Type B pancreatic cell (in vitro differentiated cells): ENCODE data around the gene ITLN2. TPM values are rescaled to one million over a fixed set of nuclear protein-coding genes. Genes with fewer than 3 reads are reported as not detected.
"Not testable (repeated sequence)": the region's sequence is repeated elsewhere in the genome, so short reads cannot be mapped to it uniquely, and the experiment has no call there.

Experiments used
- DNase-seq: peaks from one replicate; pipeline ENCODE4 v3.0.0; 2021; ENCODE audit warnings: mixed read lengths; ENCODE audit not compliant: unreplicated experiment; ENCODE audit errors: extremely low spot score
- H3K27ac Mint-ChIP-seq: 2 replicates; pipeline ENCODE4 v1.8.0; 2021; ENCODE audit warnings: mild to moderate bottlenecking, mixed read lengths
- H3K27me3 Mint-ChIP-seq: 2 replicates; pipeline ENCODE4 v1.8.0; 2021; ENCODE audit warnings: mixed read lengths
- H3K36me3 Mint-ChIP-seq: 2 replicates; pipeline ENCODE4 v1.8.0; 2021; ENCODE audit warnings: mixed read lengths
- H3K4me1 Mint-ChIP-seq: one replicate; pipeline ENCODE4 v1.8.0; 2021; ENCODE audit warnings: mixed read lengths; ENCODE audit not compliant: unreplicated experiment
- H3K4me3 Mint-ChIP-seq: 2 replicates; pipeline ENCODE4 v1.8.0; 2021; ENCODE audit warnings: mild to moderate bottlenecking, mixed read lengths
- H3K9me3 Mint-ChIP-seq: 2 replicates; pipeline ENCODE4 v1.8.0; 2021; ENCODE audit warnings: mixed read lengths
- total RNA-seq: library from RNA; stranded (reverse); gene quantifications from 2 replicates; pipeline ENCODE4 v1.2.1, GENCODE V29; 2021; ENCODE audit warnings: low replicate concordance
- TF ChIP-seq, protein P1 (sequence below): fragments of 200-600 bp; sonication (generic); conservative IDR thresholded peaks from 2 replicates; pipeline ENCODE4 v1.5.0; 2021; ENCODE audit warnings: antibody characterized with exemption, mild to moderate bottlenecking

Gene ITLN2
- total RNA-seq, 1 donor from 2014 or later = 0.99 TPM

DNA sequence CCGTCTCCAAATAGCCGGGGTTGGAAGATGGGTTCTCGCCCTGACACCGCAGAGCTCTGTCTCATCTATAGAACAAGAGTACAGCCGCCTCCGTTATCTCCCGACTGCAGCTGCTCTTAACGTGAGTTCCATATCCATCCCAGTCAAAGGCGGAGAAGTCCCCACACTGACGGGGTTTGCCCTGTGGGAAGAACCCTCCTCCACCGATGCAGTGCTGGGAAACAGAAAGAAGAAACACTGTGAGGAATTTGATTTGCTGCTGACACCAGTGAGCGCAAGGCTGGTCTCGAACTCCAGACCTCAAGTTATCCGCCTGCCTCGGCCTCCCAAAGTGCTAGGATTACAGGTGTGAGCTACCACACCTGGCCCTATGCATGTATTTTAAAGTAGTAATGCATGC, 9.5 kb downstream of the ITLN2 start:
- no peaks in the 10 kb centered on the region for H3K9me3 Mint-ChIP-seq
- no peak overlapping the region for H3K4me3 Mint-ChIP-seq
- H3K4me1 Mint-ChIP-seq = peaks cover 22% of the 10 kb centered on the region
- no peak for DNase-seq
- no peaks in the 10 kb centered on the region for H3K36me3 Mint-ChIP-seq
- no peak overlapping the region for H3K27ac Mint-ChIP-seq
- H3K27me3 Mint-ChIP-seq = peaks cover 4% of the 10 kb centered on the region
- TF ChIP-seq, protein P1, sequence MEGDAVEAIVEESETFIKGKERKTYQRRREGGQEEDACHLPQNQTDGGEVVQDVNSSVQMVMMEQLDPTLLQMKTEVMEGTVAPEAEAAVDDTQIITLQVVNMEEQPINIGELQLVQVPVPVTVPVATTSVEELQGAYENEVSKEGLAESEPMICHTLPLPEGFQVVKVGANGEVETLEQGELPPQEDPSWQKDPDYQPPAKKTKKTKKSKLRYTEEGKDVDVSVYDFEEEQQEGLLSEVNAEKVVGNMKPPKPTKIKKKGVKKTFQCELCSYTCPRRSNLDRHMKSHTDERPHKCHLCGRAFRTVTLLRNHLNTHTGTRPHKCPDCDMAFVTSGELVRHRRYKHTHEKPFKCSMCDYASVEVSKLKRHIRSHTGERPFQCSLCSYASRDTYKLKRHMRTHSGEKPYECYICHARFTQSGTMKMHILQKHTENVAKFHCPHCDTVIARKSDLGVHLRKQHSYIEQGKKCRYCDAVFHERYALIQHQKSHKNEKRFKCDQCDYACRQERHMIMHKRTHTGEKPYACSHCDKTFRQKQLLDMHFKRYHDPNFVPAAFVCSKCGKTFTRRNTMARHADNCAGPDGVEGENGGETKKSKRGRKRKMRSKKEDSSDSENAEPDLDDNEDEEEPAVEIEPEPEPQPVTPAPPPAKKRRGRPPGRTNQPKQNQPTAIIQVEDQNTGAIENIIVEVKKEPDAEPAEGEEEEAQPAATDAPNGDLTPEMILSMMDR = no peak

DNA sequence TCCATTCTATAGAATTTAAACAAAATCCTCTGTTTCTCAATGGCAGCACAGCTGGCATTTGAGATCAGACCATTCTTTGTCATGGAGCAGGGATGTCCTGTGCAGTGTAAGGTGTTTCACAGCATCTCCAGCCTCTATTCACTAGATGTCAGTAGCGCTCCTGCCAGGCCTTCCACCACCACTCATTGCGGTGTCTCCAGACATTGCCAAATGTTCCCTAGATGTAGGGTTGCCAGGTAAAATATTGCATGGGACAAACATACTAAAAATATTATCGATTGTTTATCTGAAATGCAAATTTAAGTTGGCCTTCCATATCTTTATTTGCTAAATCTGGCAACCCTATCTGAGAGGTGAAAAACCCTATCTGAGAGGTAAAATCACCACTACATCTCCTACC, 11.7 kb downstream of the ITLN2 start:
- peaks cover 11% of the 10 kb centered on the region for H3K27me3 Mint-ChIP-seq
- TF ChIP-seq, protein P1 = peak; percentile 28
- no peak for DNase-seq
- H3K27ac Mint-ChIP-seq = no peak overlapping the region
- no peaks in the 10 kb centered on the region for H3K36me3 Mint-ChIP-seq
- H3K9me3 Mint-ChIP-seq = no peaks in the 10 kb centered on the region
- H3K4me1 Mint-ChIP-seq = peaks cover 10% of the 10 kb centered on the region
- H3K4me3 Mint-ChIP-seq = no peak overlapping the region

DNA sequence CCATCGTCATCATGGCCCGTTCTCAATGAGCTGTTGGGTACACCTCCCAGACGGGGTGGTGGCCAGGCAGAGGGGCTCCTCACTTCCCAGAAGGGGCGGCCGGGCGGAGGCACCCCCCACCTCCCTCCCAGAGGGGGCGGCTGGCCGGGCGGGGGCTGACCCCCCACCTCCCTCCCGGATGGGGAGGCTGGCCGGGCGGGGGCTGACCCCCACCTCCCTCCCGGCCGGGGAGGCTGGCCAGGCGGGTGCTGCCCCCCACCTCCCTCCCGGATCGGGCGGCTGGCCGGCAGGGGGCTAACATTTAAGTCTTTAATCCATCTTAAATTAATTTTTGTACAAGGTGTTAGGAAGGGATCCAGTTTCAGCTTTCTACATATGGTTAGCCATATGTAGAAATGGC, 17.9 kb downstream of the ITLN2 start:
- peaks cover 23% of the 10 kb centered on the region for H3K27me3 Mint-ChIP-seq
- not testable (repeated sequence) for H3K4me3 Mint-ChIP-seq, H3K4me1 Mint-ChIP-seq, DNase-seq, H3K27ac Mint-ChIP-seq, H3K9me3 Mint-ChIP-seq, H3K36me3 Mint-ChIP-seq

DNA sequence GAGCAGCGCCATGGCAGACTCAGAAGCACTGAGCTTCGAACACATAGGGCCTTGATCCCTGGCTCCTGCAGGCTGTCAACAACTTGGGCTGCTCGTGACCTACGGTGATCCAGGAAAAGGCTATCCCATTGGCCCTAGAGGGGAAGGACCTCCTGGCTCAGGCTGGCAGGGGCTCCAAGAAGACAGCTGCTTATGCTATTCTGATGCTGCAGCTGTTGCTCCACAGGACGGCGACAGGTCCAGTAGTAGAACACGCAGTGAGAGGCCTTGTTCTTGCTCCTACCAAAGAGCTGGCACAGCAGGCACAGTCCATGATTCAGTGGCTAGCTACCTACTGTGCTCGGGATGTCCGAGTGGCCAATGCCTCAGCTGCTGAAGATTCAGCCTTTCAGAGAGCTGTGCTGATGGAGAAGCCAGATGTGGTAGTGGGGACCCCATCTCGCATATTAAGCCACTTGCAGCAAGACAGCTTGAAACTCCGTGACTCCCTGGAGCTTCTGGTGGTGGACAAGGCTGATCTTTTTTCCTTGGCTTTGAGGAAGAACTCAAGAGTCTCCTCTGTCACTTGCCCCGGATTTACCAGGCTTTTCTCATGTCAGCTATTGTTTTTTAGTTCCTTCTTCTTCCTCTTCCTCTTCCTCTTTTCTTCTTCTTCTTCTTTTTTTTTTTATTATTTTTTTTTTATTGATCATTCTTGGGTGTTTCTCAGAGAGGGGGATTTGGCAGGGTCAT, 18.9 kb downstream of the ITLN2 start:
- no peak overlapping the region for H3K4me3 Mint-ChIP-seq
- TF ChIP-seq, protein P1 = no peak
- H3K36me3 Mint-ChIP-seq = no peaks in the 10 kb centered on the region
- H3K4me1 Mint-ChIP-seq = no peaks in the 10 kb centered on the region
- H3K27ac Mint-ChIP-seq = no peak overlapping the region
- H3K27me3 Mint-ChIP-seq = peaks cover 27% of the 10 kb centered on the region
- H3K9me3 Mint-ChIP-seq = no peaks in the 10 kb centered on the region
- DNase-seq = no peak

DNA sequence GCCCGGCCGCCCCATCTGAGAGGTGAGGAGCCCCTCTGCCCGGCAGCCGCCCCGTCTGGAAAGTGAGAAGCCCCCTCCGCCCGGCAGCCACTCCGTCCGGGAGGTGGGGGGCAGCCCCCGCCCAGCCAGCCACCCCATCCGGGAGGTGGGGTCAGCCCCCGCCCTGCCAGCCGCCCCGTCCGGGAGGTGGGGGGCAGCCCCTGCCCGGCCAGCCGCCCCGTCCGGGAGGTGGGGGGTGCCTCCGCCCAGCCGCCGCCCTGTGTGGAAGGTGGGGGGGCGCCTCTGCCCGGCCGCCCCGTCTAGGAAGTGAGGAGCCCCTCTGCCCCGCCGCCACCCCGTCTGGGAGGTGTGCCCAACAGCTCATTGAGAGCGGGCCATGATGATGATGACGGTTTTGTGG, 21.3 kb downstream of the ITLN2 start:
- not testable (repeated sequence) for H3K4me1 Mint-ChIP-seq, H3K36me3 Mint-ChIP-seq, DNase-seq, H3K9me3 Mint-ChIP-seq, H3K27ac Mint-ChIP-seq, H3K4me3 Mint-ChIP-seq
- H3K27me3 Mint-ChIP-seq = peaks cover 18% of the 10 kb centered on the region

DNA sequence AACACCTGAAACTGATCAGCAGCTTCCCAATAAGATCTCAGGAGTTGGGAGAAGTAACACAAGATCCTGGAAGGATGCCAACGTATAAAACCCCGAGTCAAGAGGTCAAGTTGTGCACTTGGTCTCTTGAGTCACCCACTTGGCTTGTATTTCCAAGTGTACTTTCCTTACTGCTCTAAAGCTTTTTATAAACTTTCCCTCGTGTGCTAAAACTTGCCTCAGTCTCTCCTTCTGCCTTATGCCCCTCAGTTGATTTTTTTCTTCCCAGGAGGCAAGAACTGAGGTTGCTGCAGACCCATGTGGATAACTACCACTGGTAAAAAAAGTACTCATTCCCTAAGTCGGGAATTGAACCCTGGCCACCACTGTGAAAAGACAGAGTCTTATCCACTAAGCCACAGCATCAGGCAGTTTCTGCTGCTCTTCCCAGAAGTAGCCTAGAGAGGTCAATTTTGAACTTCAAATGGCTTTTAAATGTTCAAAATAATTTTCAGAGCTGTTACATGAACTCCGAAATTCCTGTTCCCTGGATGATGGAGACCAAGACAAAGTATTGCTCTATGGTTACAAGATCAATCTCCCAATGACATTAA, 28.9 kb downstream of the ITLN2 start:
- Mint-ChIP-seq H3K4me3 (no peak overlapping the region), H3K9me3 (peaks cover 6% of the 10 kb centered on the region), H3K27me3 (no peaks in the 10 kb centered on the region), H3K4me1 (no peaks in the 10 kb centered on the region), H3K36me3 (no peaks in the 10 kb centered on the region), H3K27ac (no peak overlapping the region)
- no peak for DNase-seq
- TF ChIP-seq, protein P1 = no peak
